H9 (cell line): Measurements from ENCODE around the gene TMCC3. TPM values are rescaled to one million over a fixed set of nuclear protein-coding genes. Genes with fewer than 3 reads are reported as not detected.
A peak's percentile ranks its signal among the peaks of the same experiment; 100 is the strongest.

Experiments
- DNase-seq: peaks from one replicate; pipeline ENCODE4 v3.0.0-alpha.2; 2017
- H2AFZ ChIP-seq: one replicate; pipeline ENCODE4 v1.6.1; 2013; ENCODE audit warnings: mild to moderate bottlenecking, low read length, control low read depth, moderate library complexity
- H2AK5ac ChIP-seq: 2 replicates; pipeline ENCODE4 v1.6.1; 2013; ENCODE audit warnings: low read length, control low read depth, mixed read lengths; ENCODE audit not compliant: insufficient read length
- H2BK120ac ChIP-seq: one replicate; pipeline ENCODE4 v1.6.1; 2013; ENCODE audit warnings: low read depth, mild to moderate bottlenecking, low read length, control low read depth, inconsistent platforms; ENCODE audit not compliant: poor library complexity, severe bottlenecking
- H2BK12ac ChIP-seq: 2 replicates; pipeline ENCODE4 v1.6.1; 2013; ENCODE audit warnings: low read length, control low read depth, mixed read lengths, low read depth; ENCODE audit not compliant: insufficient read length
- H2BK15ac ChIP-seq: 2 replicates; pipeline ENCODE4 v1.6.1; 2013; ENCODE audit warnings: low read depth, low read length, control low read depth
- H2BK20ac ChIP-seq: one replicate; pipeline ENCODE4 v1.6.1; 2013; ENCODE audit warnings: low read depth, mild to moderate bottlenecking, low read length, control low read depth, inconsistent platforms; ENCODE audit not compliant: poor library complexity, severe bottlenecking
- H2BK5ac ChIP-seq: 2 replicates; pipeline ENCODE4 v1.6.1; 2013; ENCODE audit warnings: low read length, control low read depth, mixed read lengths; ENCODE audit not compliant: insufficient read length
- H3K14ac ChIP-seq: 2 replicates; pipeline ENCODE4 v1.6.1; 2013; ENCODE audit warnings: low read length, control low read depth; ENCODE audit not compliant: insufficient read depth
- H3K18ac ChIP-seq: 2 replicates; pipeline ENCODE4 v1.6.1; 2013; ENCODE audit warnings: low read depth, mild to moderate bottlenecking, mixed read lengths, low read length, control low read depth; ENCODE audit not compliant: insufficient read length
- H3K23ac ChIP-seq: 2 replicates; pipeline ENCODE4 v1.6.1; 2013; ENCODE audit warnings: low read length, control low read depth, mixed read lengths, low read depth; ENCODE audit not compliant: insufficient read length
- H3K23me2 ChIP-seq: 2 replicates; pipeline ENCODE4 v1.6.1; 2013; ENCODE audit warnings: low read depth, mild to moderate bottlenecking, mixed read lengths, low read length, control low read depth; ENCODE audit not compliant: insufficient read length, poor library complexity, severe bottlenecking
- H3K27ac ChIP-seq: 2 replicates; pipeline ENCODE4 v1.5.1; 2013; ENCODE audit warnings: low read length, control low read depth, mixed read lengths, low read depth; ENCODE audit not compliant: insufficient read length
- H3K27me3 ChIP-seq: 2 replicates; pipeline ENCODE4 v1.6.1; 2013; ENCODE audit warnings: low read length, control low read depth, inconsistent platforms; ENCODE audit not compliant: insufficient read depth
- H3K4ac ChIP-seq: 2 replicates; pipeline ENCODE4 v1.6.1; 2013; ENCODE audit warnings: low read depth, mild to moderate bottlenecking, control low read depth, inconsistent platforms, low read length, moderate library complexity
- H3K4me1 ChIP-seq: 2 replicates; pipeline ENCODE4 v1.6.1; 2013; ENCODE audit warnings: low read length, control low read depth, inconsistent platforms; ENCODE audit not compliant: insufficient read depth
- H3K4me2 ChIP-seq: 2 replicates; pipeline ENCODE4 v1.6.1; 2013; ENCODE audit warnings: low read length, control low read depth, mixed read lengths; ENCODE audit not compliant: insufficient read length, insufficient read depth
- H3K56ac ChIP-seq: 2 replicates; pipeline ENCODE4 v1.6.1; 2013; ENCODE audit warnings: low read depth, mild to moderate bottlenecking, mixed read lengths, low read length, control low read depth; ENCODE audit not compliant: insufficient read length
- H3K79me1 ChIP-seq: 2 replicates; pipeline ENCODE4 v1.6.1; 2013; ENCODE audit warnings: low read depth, mild to moderate bottlenecking, moderate library complexity, low read length, control low read depth, inconsistent platforms; ENCODE audit not compliant: insufficient read depth, poor library complexity, severe bottlenecking
- H3K79me2 ChIP-seq: 2 replicates; pipeline ENCODE4 v1.6.1; 2013; ENCODE audit warnings: low read length, control low read depth, inconsistent platforms; ENCODE audit not compliant: insufficient read depth
- H3K9ac ChIP-seq: 2 replicates; pipeline ENCODE4 v1.6.1; 2013; ENCODE audit warnings: low read length, control low read depth, mixed read lengths; ENCODE audit not compliant: insufficient read length; ENCODE audit errors: extremely low read depth
- H3K9me3 ChIP-seq: one replicate; pipeline ENCODE4 v1.6.1; 2013; ENCODE audit warnings: low read depth, low read length, inconsistent platforms; ENCODE audit not compliant: control insufficient read depth
- H3T11ph ChIP-seq: one replicate; pipeline ENCODE4 v1.6.1; 2013; ENCODE audit warnings: mild to moderate bottlenecking, low read length, control low read depth, inconsistent platforms
- H4K20me1 ChIP-seq: one replicate; pipeline ENCODE4 v1.6.1; 2013; ENCODE audit not compliant: control insufficient read depth, insufficient read length, insufficient read depth
- H4K5ac ChIP-seq: 2 replicates; pipeline ENCODE4 v1.6.1; 2013; ENCODE audit warnings: low read depth, mild to moderate bottlenecking, mixed read lengths, low read length, control low read depth; ENCODE audit not compliant: insufficient read length
- H4K8ac ChIP-seq: replicated peaks from 2 replicates; pipeline ENCODE4 v1.6.1; 2013; ENCODE audit warnings: low read length, control low read depth, mixed read lengths, low read depth; ENCODE audit not compliant: insufficient read length
- H4K91ac ChIP-seq: 2 replicates; pipeline ENCODE4 v1.6.1; 2013; ENCODE audit warnings: low read depth, mild to moderate bottlenecking, moderate library complexity, mixed read lengths, low read length, control low read depth; ENCODE audit not compliant: insufficient read length
- H3K27ac Mint-ChIP-seq, 3 experiments: 2 replicates in 2 of 3; 3 replicates in 1 of 3; pipeline ENCODE4 v1.8.0; 2020 to 2021; ENCODE audit warnings: mixed read lengths in 3 of 3, mild to moderate bottlenecking in 1 of 3, moderate library complexity in 1 of 3
- H3K27me3 Mint-ChIP-seq: 2 replicates; pipeline ENCODE4 v1.8.0; 2021; ENCODE audit warnings: low read depth, mild to moderate bottlenecking, moderate library complexity, mixed read lengths
- H3K36me3 Mint-ChIP-seq, 3 experiments: 2 replicates in 2 of 3; 3 replicates in 1 of 3; pipeline ENCODE4 v1.8.0; 2020 to 2021; ENCODE audit warnings: low read depth in 3 of 3, mixed read lengths in 3 of 3; ENCODE audit not compliant: insufficient read depth in 1 of 3
- H3K4me1 Mint-ChIP-seq, 2 experiments: 2 replicates each; pipeline ENCODE4 v1.8.0; 2020; ENCODE audit warnings: mixed read lengths in 2 of 2
- H3K4me3 Mint-ChIP-seq, 2 experiments: 2 replicates in 1 of 2; 3 replicates in 1 of 2; pipeline ENCODE4 v1.8.0; 2020 to 2021; ENCODE audit warnings: mild to moderate bottlenecking in 2 of 2, mixed read lengths in 2 of 2, moderate library complexity in 1 of 2
- H3K9me3 Mint-ChIP-seq, 2 experiments: 2 replicates in 1 of 2; 3 replicates in 1 of 2; pipeline ENCODE4 v1.8.0; 2020; ENCODE audit warnings: mild to moderate bottlenecking in 2 of 2, mixed read lengths in 2 of 2, moderate library complexity in 1 of 2
- CTCF ChIP-seq: fragments of 200-600 bp; sonication (generic); conservative IDR thresholded peaks from 3 replicates; pipeline ENCODE4 v1.8.0; 2021; ENCODE audit warnings: antibody characterized with exemption, mild to moderate bottlenecking
- WGBS: extraction: QIAGEN DNeasy Blood & Tissue Kit; methylation state at CpG from one replicate; pipeline ENCODE4 v1.1.7; 2013; ENCODE audit warnings: missing lambda C conversion rate, low lambda C conversion rate, mixed read lengths; ENCODE audit not compliant: insufficient read length; ENCODE audit errors: extremely low coverage; 5-methylcytosine and 5-hydroxymethylcytosine counted together
- total RNA-seq: library from RNA; stranded (reverse); gene quantifications from 2 replicates; pipeline ENCODE4 v1.2.1, GENCODE V29; 2021

The TMCC3 gene
- total RNA-seq, 1 experiment from 2014 or later, result 0.87 TPM

- Histone ChIP-seq H3K27ac (no peak overlapping the region), H3K79me1 (no peaks in the 10 kb centered on the region), H2BK12ac (no peak overlapping the region), H3K23me2 (no peaks in the 10 kb centered on the region), H3K23ac (no peak overlapping the region), H4K5ac (no peak overlapping the region), H2AK5ac (no peak overlapping the region), H4K91ac (no peak overlapping the region), H3K4ac (no peak overlapping the region), H3K9ac (no peak overlapping the region), H3K18ac (no peak overlapping the region), H3K4me2 (no peak overlapping the region), H3K14ac (no peak overlapping the region), H3T11ph (no peak overlapping the region), H2BK20ac (no peak overlapping the region), H3K27me3 (no peaks in the 10 kb centered on the region), H2BK5ac (no peak overlapping the region), H3K4me1 (no peaks in the 10 kb centered on the region), H2BK120ac (no peak overlapping the region), H2BK15ac (no peak overlapping the region), H2AFZ (no peak overlapping the region), H3K79me2 (no peaks in the 10 kb centered on the region), H3K56ac (no peak overlapping the region), H4K8ac (no peak overlapping the region), H4K20me1 (no peaks in the 10 kb centered on the region), H3K9me3 (no peaks in the 10 kb centered on the region)
- Mint-ChIP-seq H3K36me3 (no peaks in the 10 kb centered on the region), H3K27ac (peak overlapping the region in 1 of 3 experiments; percentile 29; a peak in 1 of 7 replicates), H3K9me3 (no peaks in the 10 kb centered on the region), H3K4me3 (no peak overlapping the region), H3K27me3 (no peaks in the 10 kb centered on the region), H3K4me1 (peaks cover 0 to 10% of the 10 kb centered on the region in 2 experiments; a peak in 1 of 4 replicates)
- no peak for DNase-seq
- no CpG with 5 or more reads among the region's 2 CpGs for WGBS
- TF ChIP-seq CTCF, result no peak
Measured at GRCh38 chr12:94575024-94575423, 75.3 kb downstream of the TMCC3 start.
